OCI-LY3 (cell line): ENCODE results near the gene SP140.
A peak's percentile ranks its signal among the peaks of the same experiment; 100 is the strongest.

Experiments
- H2AFZ ChIP-seq: fragments of 200-600, 300-600 bp; shearing (Covaris generic); 2 replicates; pipeline ENCODE4 v1.6.0; 2014; ENCODE audit warnings: antibody characterized with exemption, low read depth, low read length
- H3K27ac ChIP-seq: fragments of 200-600, 300-600 bp; sonication (generic); 2 replicates; pipeline ENCODE4 v1.5.1; 2014; ENCODE audit warnings: mild to moderate bottlenecking, low read length, moderate library complexity, mixed read lengths
- H3K27me3 ChIP-seq: fragments of 200-600, 300-600 bp; sonication (generic); 2 replicates; pipeline ENCODE4 v1.6.1; 2014; ENCODE audit warnings: low read depth, low read length, mixed read lengths
- H3K36me3 ChIP-seq: fragments of 200-600, 300-600 bp; sonication (generic); replicated peaks from 2 replicates; pipeline ENCODE3; 2014; ENCODE audit warnings: low read depth, low read length, mixed read lengths
- H3K4me1 ChIP-seq: fragments of 300-600, 200-600 bp; sonication (generic); 2 replicates; pipeline ENCODE4 v1.6.1; 2014; ENCODE audit warnings: low read length, mixed read lengths
- H3K4me2 ChIP-seq: fragments of 200-600, 300-600 bp; sonication (generic); 2 replicates; pipeline ENCODE4 v1.6.1; 2014; ENCODE audit warnings: low read length, mixed read lengths
- H3K4me3 ChIP-seq: fragments of 300-600, 200-600 bp; sonication (generic); 2 replicates; pipeline ENCODE4 v1.5.1; 2014; ENCODE audit warnings: antibody characterized with exemption, mild to moderate bottlenecking, low read length, moderate library complexity
- H3K79me2 ChIP-seq: fragments of 300-600, 200-600 bp; shearing (Covaris generic); 2 replicates; pipeline ENCODE4 v1.6.1; 2014; ENCODE audit warnings: mild to moderate bottlenecking, low read length, mixed read lengths
- H3K9ac ChIP-seq: fragments of 300-600, 200-600 bp; shearing (Covaris generic); 2 replicates; pipeline ENCODE4 v1.6.0; 2014; ENCODE audit warnings: mild to moderate bottlenecking, low read length, moderate library complexity
- H3K9me3 ChIP-seq: fragments of 200-600, 300-600 bp; shearing (Covaris generic); 2 replicates; pipeline ENCODE4 v1.6.1; 2014; ENCODE audit warnings: low read length, mixed read lengths; ENCODE audit not compliant: insufficient read depth
- H4K20me1 ChIP-seq: fragments of 200-600, 300-600 bp; sonication (generic); 2 replicates; pipeline ENCODE4 v1.6.1; 2016; ENCODE audit warnings: low read length, mixed read lengths; ENCODE audit not compliant: insufficient read depth
- CTCF ChIP-seq: fragments of 200-600, 300-600 bp; sonication (generic); IDR thresholded peaks from 2 replicates; pipeline ENCODE4 v1.5.1; 2014; ENCODE audit warnings: antibody characterized with exemption, low read length, low read depth
- EZH2phosphoT487 ChIP-seq: fragments of 200-600 bp; shearing (Covaris generic); IDR thresholded peaks from 2 replicates; pipeline ENCODE4 v1.6.1; 2018; ENCODE audit warnings: antibody characterized with exemption, mixed run types, low read depth

Gene SP140

DNA sequence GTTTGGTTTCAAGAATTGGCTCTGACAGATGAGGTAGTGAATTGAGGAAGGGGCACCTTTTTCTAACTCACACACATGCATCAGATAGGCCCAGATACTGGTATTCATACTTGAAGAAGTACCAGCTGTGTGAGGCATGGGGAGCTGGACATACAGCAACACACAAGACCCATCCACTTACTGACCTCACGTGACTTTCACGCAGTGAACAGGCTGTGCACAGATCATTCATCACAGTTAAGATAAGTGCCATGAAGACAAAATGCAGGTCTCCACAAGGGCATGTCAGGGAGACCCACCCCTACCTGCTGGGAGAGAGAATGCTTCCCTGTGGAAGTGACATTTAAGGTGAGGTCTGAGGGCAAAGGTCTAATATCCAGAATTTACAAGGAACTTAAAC, 44.3 kb upstream of the SP140 start:
- Histone ChIP-seq H3K4me1 (no peaks in the 10 kb centered on the region), H3K9ac (no peak overlapping the region), H3K9me3 (no peaks in the 10 kb centered on the region), H4K20me1 (no peaks in the 10 kb centered on the region), H2AFZ (no peak overlapping the region), H3K27ac (no peak overlapping the region), H3K27me3 (no peaks in the 10 kb centered on the region), H3K4me2 (no peak overlapping the region), H3K79me2 (no peaks in the 10 kb centered on the region), H3K4me3 (no peak overlapping the region), H3K36me3 (peaks cover 32% of the 10 kb centered on the region)
- no peak for TF ChIP-seq EZH2phosphoT487
- TF ChIP-seq CTCF = no peak

DNA sequence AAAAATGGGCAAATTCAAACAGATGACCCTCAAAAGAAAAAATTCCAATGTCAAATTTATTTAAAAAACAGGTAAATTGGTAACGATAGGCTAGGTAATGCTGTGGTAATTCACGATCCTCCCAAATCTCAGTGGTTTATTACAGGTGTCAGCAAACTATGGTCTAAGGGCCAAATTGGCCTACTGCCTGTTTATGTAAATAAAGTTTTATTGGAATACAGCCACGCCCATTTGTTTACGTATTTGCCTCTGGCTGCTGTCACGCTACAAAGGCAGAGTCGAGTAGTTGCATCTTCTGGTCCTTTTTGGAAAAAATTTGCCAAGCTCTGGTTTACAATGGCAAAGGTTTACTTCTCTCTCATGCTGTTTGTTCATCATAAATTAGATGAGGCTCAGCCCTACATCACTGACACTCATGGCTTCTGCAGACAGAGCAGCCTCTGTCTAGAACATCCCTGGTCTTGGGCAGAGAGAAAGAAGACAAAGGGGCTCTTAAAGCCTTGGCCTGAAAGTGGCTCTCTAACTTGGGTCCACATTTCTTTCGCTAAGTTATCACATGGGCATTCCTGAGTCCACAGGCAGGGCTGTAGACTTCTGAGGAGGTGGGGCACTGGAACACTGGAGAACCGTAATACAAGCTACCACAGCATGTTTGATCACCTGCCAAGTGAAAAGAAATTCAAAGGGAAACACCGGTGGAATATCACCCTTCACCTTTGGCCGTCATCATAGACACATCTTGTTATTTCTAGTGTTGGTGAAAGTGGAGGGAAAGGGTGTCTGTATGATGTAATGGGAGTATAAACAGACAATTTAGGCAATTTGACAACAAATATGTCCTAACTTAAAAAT, 40.6 kb upstream of the SP140 start:
- no peaks in the 10 kb centered on the region for H3K27me3 ChIP-seq
- H3K4me1 ChIP-seq = no peaks in the 10 kb centered on the region
- H3K36me3 ChIP-seq = peaks cover 23% of the 10 kb centered on the region
- no peak for TF ChIP-seq CTCF
- no peak for TF ChIP-seq EZH2phosphoT487
- no peak overlapping the region for H2AFZ ChIP-seq
- H3K9ac ChIP-seq = no peak overlapping the region
- no peaks in the 10 kb centered on the region for H3K9me3 ChIP-seq
- H3K4me2 ChIP-seq = no peak overlapping the region
- no peaks in the 10 kb centered on the region for H3K79me2 ChIP-seq
- no peaks in the 10 kb centered on the region for H4K20me1 ChIP-seq
- no peak overlapping the region for H3K27ac ChIP-seq
- no peak overlapping the region for H3K4me3 ChIP-seq

GRCh38 chr2:230202430-230203109, 23.0 kb upstream of the SP140 start:
- TF ChIP-seq CTCF (peak; percentile 70), EZH2phosphoT487 (no peak)
- Histone ChIP-seq H2AFZ (no peak overlapping the region), H3K27ac (peak overlapping the region; percentile 96), H3K4me2 (peak overlapping the region; percentile 75), H3K9ac (peak overlapping the region; percentile 70), H3K27me3 (no peaks in the 10 kb centered on the region), H3K9me3 (no peaks in the 10 kb centered on the region), H3K4me1 (peaks cover 64% of the 10 kb centered on the region), H3K4me3 (peak overlapping the region; percentile 62), H3K36me3 (peaks cover 58% of the 10 kb centered on the region), H3K79me2 (peaks cover 18% of the 10 kb centered on the region), H4K20me1 (no peaks in the 10 kb centered on the region)

DNA sequence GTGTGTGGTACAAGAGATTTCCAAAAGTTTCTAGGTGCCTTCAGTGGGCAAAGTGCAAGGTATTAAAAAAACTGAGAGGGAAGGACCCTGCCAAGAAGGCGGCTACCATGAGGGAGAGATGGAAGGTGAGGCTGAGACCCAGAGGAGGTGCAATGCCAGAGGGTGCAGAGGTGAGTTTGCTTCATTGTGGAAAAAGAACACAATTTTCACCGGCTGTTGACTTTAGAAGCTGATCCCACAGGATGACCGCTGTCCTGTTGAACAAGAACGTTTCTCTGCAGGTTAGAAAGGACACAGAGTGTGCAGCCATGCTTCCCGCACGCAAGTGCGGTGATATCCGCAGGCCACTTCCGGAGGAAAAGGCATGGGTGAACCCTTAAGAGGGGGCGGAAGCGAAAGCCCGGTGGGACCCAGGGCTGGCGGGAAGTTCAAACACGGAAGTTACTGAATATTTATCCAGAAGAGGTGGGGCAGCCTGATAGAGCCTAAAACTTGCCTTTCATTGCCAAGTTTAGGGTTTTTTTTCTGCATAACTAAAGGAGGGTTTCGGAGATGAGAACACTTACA, 22.3 kb upstream of the SP140 start:
- H3K9me3 ChIP-seq = no peaks in the 10 kb centered on the region
- peak overlapping the region; percentile 96 for H3K27ac ChIP-seq
- H3K9ac ChIP-seq = peak overlapping the region; percentile 70
- no peaks in the 10 kb centered on the region for H3K27me3 ChIP-seq
- no peak overlapping the region for H2AFZ ChIP-seq
- peak overlapping the region; percentile 62 for H3K4me3 ChIP-seq
- H4K20me1 ChIP-seq = no peaks in the 10 kb centered on the region
- peak overlapping the region; percentile 75 for H3K4me2 ChIP-seq
- TF ChIP-seq EZH2phosphoT487 (no peak), CTCF (no peak)
- peaks cover 18% of the 10 kb centered on the region for H3K79me2 ChIP-seq
- H3K36me3 ChIP-seq = peaks cover 59% of the 10 kb centered on the region
- peaks cover 70% of the 10 kb centered on the region for H3K4me1 ChIP-seq
